ENCODE measurements around the gene OR10S1.
"Not testable (repeated sequence)": the region's sequence is repeated elsewhere in the genome, so short reads cannot be mapped to it uniquely, and the experiment has no call there.

The OR10S1 gene

GRCh38 chr11:123977731-123978347 lies at the start of gene OR10S1:
OR10S1 (minus strand) TSS chr11:123977781; CDS start chr11:123977664, 117 bp downstream.
- no peak for DNase-seq (ENCODE audit: low read depth in 2 of 2)

GRCh38 chr11:124026498-124026897 lies 48.9 kb upstream of the OR10S1 start, which contains the start of gene OR10G8:
OR10G8 (plus strand) TSS chr11:124026798; CDS start chr11:124029623, 2,825 bp downstream.
- DNase-seq (ENCODE audit: low read depth in 2 of 2) = no peak

GRCh38 chr11:124015837-124016236 lies 38.3 kb upstream of the OR10S1 start:
- DNase-seq (ENCODE audit: low read depth in 2 of 2) = not testable (repeated sequence)

- DNase-seq (ENCODE audit: low read depth in 2 of 2) = no peak
Observed at GRCh38 chr11:124012697-124013096, 35.1 kb upstream of the OR10S1 start, which contains the start of gene OR10G4. OR10G4 (plus strand) TSS chr11:124012997; CDS start chr11:124015575, 2,578 bp downstream.

GRCh38 chr11:123995119-123995518 lies 17.5 kb upstream of the OR10S1 start, which contains the start of gene OR10G6:
OR10G6 (minus strand) TSS chr11:123995161; CDS start chr11:123995161, 0 bp downstream.
- no peak for DNase-seq (ENCODE audit: low read depth in 2 of 2)

GRCh38 chr11:123979311-123979710 lies 1.7 kb upstream of the OR10S1 start:
- DNase-seq (ENCODE audit: low read depth in 2 of 2) = no peak

GRCh38 chr11:123976770-123977560 lies 616 bp downstream of the OR10S1 start:
- no peak for DNase-seq (ENCODE audit: low read depth in 2 of 2)

- DNase-seq (ENCODE audit: low read depth in 2 of 2) = no peak
Observed at GRCh38 chr11:123973816-123974215, 3.8 kb downstream of the OR10S1 start.

- DNase-seq (ENCODE audit: low read depth in 2 of 2) = no peak
Observed at GRCh38 chr11:123956752-123957151, 20.8 kb downstream of the OR10S1 start.

GRCh38 chr11:123945132-123945531 lies 32.4 kb downstream of the OR10S1 start:
- no peak for DNase-seq (ENCODE audit: low read depth in 2 of 2)

GRCh38 chr11:123943738-123944137 lies 33.8 kb downstream of the OR10S1 start, which contains the start of gene OR6T1:
OR6T1 (minus strand) TSS chr11:123943838; CDS start chr11:123943838, 0 bp downstream.
- DNase-seq (ENCODE audit: low read depth in 2 of 2) = no peak

- DNase-seq (ENCODE audit: low read depth in 2 of 2) = no peak
Observed at GRCh38 chr11:123942413-123942812, 35.2 kb downstream of the OR10S1 start.

GRCh38 chr11:123939317-123939716 lies 38.3 kb downstream of the OR10S1 start, which contains the start of gene OR4D5:
OR4D5 (plus strand) TSS chr11:123939617; CDS start chr11:123939617, 0 bp downstream.
- DNase-seq (ENCODE audit: low read depth in 2 of 2) = no peak

All from activated CD4-positive, alpha-beta T cell treated with anti-CD3 and anti-CD28 coated beads for 24 hours (primary cell).